ENCODE data around the gene CDH16. TPM values are rescaled to one million over a fixed set of nuclear protein-coding genes. Genes with fewer than 3 reads are reported as not detected.
A peak's percentile ranks its signal among the peaks of the same experiment; 100 is the strongest.

CDH16 gene
- total and polyA plus RNA-seq, 12 donors: 0.15 to 0.59 (median 0.47) TPM; not detected in 7

GRCh38 chr16:66933776-66934137, 15.1 kb upstream of the CDH16 start:
- TF ChIP-seq CTCF (IDR thresholded peaks at IDR 0.05): no peak
- ATAC-seq (no peak), DNase-seq (no peak)
- 3 to 4% methylated on average over 12 of the region's 12 CpGs for WGBS, 2 donors
- Histone ChIP-seq H3K9me3 (no peaks in the 10 kb centered on the region), H3K4me1 (peaks cover 21 to 60% (median 42%) of the 10 kb centered on the region in 9 donors), H3K27ac (peak overlapping the region; percentile 83 to 99 (median 95)), H3K27me3 (no peaks in the 10 kb centered on the region), H3K36me3 (peaks cover 0 to 48% (median 0%) of the 10 kb centered on the region in 9 donors), H3K4me3 (peak overlapping the region; percentile 62 to 99 (median 86))
- intact Hi-C loops (cut with DNase I): loop anchor here in 3 of 10 donors (5.0 kb wide), 1 partner anchor 36 kb away; no protein-coding TSS in a partner anchor

GRCh38 chr16:66932076-66932475, 13.4 kb upstream of the CDH16 start:
- Histone ChIP-seq H3K27me3 (no peaks in the 10 kb centered on the region), H3K36me3 (peaks cover 0 to 32% (median 0%) of the 10 kb centered on the region in 9 donors), H3K4me1 (peaks cover 21 to 62% (median 45%) of the 10 kb centered on the region in 9 donors), H3K27ac (no peak overlapping the region), H3K9me3 (no peaks in the 10 kb centered on the region), H3K4me3 (no peak overlapping the region)
- ATAC-seq: no peak
- no peak for TF ChIP-seq CTCF (IDR thresholded peaks at IDR 0.05)
- intact Hi-C loops (cut with DNase I): loop anchor here in 3 of 10 donors (5.0 kb wide), 1 partner anchor 35 kb away; no protein-coding TSS in a partner anchor
- 81 to 88% methylated on average over 4 of the region's 4 CpGs for WGBS, 2 donors
- peak in 1 of 2 donors; percentile 5 for DNase-seq

GRCh38 chr16:66931665-66932064, 13.0 kb upstream of the CDH16 start:
- no peak for ATAC-seq
- Histone ChIP-seq H3K4me3 (no peak overlapping the region), H3K27ac (no peak overlapping the region), H3K27me3 (no peaks in the 10 kb centered on the region), H3K9me3 (no peaks in the 10 kb centered on the region), H3K4me1 (peaks cover 20 to 62% (median 49%) of the 10 kb centered on the region in 9 donors), H3K36me3 (peaks cover 0 to 30% (median 0%) of the 10 kb centered on the region in 9 donors)
- TF ChIP-seq CTCF (IDR thresholded peaks at IDR 0.05): no peak
- no peak for DNase-seq
- WGBS, 2 donors: 90 to 94% methylated on average over 2 of the region's 2 CpGs
- intact Hi-C loops (cut with DNase I): loop anchor here in 3 of 10 donors (5.0 kb wide), 1 partner anchor 34 kb away; no protein-coding TSS in a partner anchor

- peak overlapping the region in 7 of 10 donors; percentile 5 to 96 (median 35) for H3K27ac ChIP-seq
- no peaks in the 10 kb centered on the region for H3K9me3 ChIP-seq
- DNase-seq (peak in 1 of 2 donors; percentile 8), ATAC-seq (peak in 1 of 8 donors; percentile 11)
- no peak for TF ChIP-seq CTCF (IDR thresholded peaks at IDR 0.05)
- H3K36me3 ChIP-seq: peaks cover 0 to 23% (median 0%) of the 10 kb centered on the region in 9 donors
- peaks cover 9 to 62% (median 41%) of the 10 kb centered on the region in 9 donors for H3K4me1 ChIP-seq
- no peak overlapping the region for H3K4me3 ChIP-seq
- WGBS, 2 donors: 49% methylated on average over 4 of the region's 4 CpGs
- H3K27me3 ChIP-seq: peaks cover 0 to 15% (median 0%) of the 10 kb centered on the region in 7 donors
- intact Hi-C loops (cut with DNase I): loop anchor here in 3 of 10 donors (5.0 kb wide), 1 partner anchor 33 kb away; no protein-coding TSS in a partner anchor
Observed at GRCh38 chr16:66930189-66930588, 11.5 kb upstream of the CDH16 start.
